Natural killer cell (primary cell): ENCODE data around the gene YWHAG. TPM values are rescaled to one million over a fixed set of nuclear protein-coding genes. Genes with fewer than 3 reads are reported as not detected.
"Not testable (repeated sequence)": the region's sequence is repeated elsewhere in the genome, so short reads cannot be mapped to it uniquely, and the experiment has no call there.

Experiments
- ATAC-seq, 3 donors: fragments of 150-1000 bp in 2 of 3; fragments of 200-7000 bp in 1 of 3; cut with Tn5 transposase; 1 replicate in 1 of 3; 2 replicates in 2 of 3; pipeline ENCODE4 v1.10.0; 2021; ENCODE audit warnings: mild to moderate bottlenecking in 2 of 3, moderate library complexity in 2 of 3
- DNase-seq, 2 donors: peaks; one replicate each; pipeline versions ENCODE4 v3.0.0 to v3.0.0-alpha.2; 2013 to 2021; ENCODE audit warnings: mixed read lengths in 1 of 2
- H3K27ac ChIP-seq: one replicate; pipeline ENCODE4 v1.5.1; 2013; ENCODE audit warnings: mild to moderate bottlenecking, low read length
- H3K27me3 ChIP-seq: one replicate; pipeline ENCODE4 v1.6.1; 2013; ENCODE audit warnings: low read length; ENCODE audit not compliant: control insufficient read depth, insufficient read depth
- H3K36me3 ChIP-seq: one replicate; pipeline ENCODE4 v1.6.1; 2013; ENCODE audit warnings: low read length; ENCODE audit not compliant: control insufficient read depth, insufficient read depth
- H3K4me1 ChIP-seq: one replicate; pipeline ENCODE4 v1.6.1; 2013; ENCODE audit warnings: low read length; ENCODE audit not compliant: control insufficient read depth, insufficient read depth
- H3K4me3 ChIP-seq: one replicate; pipeline ENCODE4 v1.5.1; 2013; ENCODE audit warnings: low read length
- H3K9me3 ChIP-seq: one replicate; pipeline ENCODE4 v1.6.1; 2013; ENCODE audit warnings: low read length; ENCODE audit not compliant: control insufficient read depth, insufficient read depth
- H3K27ac Mint-ChIP-seq, 2 donors: one replicate each; pipeline ENCODE4 v1.8.0; 2022; ENCODE audit warnings: mild to moderate bottlenecking in 2 of 2, mixed read lengths in 2 of 2, moderate library complexity in 1 of 2
- H3K27me3 Mint-ChIP-seq, 2 donors: one replicate each; pipeline ENCODE4 v1.8.0; 2022; ENCODE audit warnings: low read depth in 2 of 2, mixed read lengths in 2 of 2
- H3K36me3 Mint-ChIP-seq: one replicate; pipeline ENCODE4 v1.8.0; 2022; ENCODE audit warnings: mixed read lengths
- H3K4me1 Mint-ChIP-seq, 2 donors: one replicate each; pipeline ENCODE4 v1.8.0; 2022; ENCODE audit warnings: mixed read lengths in 2 of 2
- H3K4me3 Mint-ChIP-seq: one replicate; pipeline ENCODE4 v1.8.0; 2022; ENCODE audit warnings: mild to moderate bottlenecking, moderate library complexity, mixed read lengths
- H3K9me3 Mint-ChIP-seq, 2 donors: one replicate each; pipeline ENCODE4 v1.8.0; 2022; ENCODE audit warnings: mixed read lengths in 2 of 2
- CTCF ChIP-seq: fragments of 200-600 bp; IDR thresholded peaks from one replicate; pipeline ENCODE4 v1.8.0; 2022; ENCODE audit warnings: antibody characterized with exemption
- WGBS: methylation state at CpG from one replicate; pipeline ENCODE4 v1.1.7; 2013; ENCODE audit warnings: missing lambda C conversion rate; ENCODE audit not compliant: insufficient coverage; 5-methylcytosine and 5-hydroxymethylcytosine counted together
- intact Hi-C: fragments of 100-400 bp; cut with micrococcal nuclease; formaldehyde crosslinking; loops from one replicate; pipeline ENCODE4 v1.14.2; 2022
- total RNA-seq, 4 donors: library from RNA; stranded (reverse); fragments of 120-200 nt in 1 of 4; gene quantifications; one replicate each; pipeline versions ENCODE4 v1.2.3 to v1.2.4, GENCODE V29; 2013 to 2022

YWHAG gene
- total RNA-seq, 3 donors from 2014 or later (not counting 1 experiment from before 2014, with no cell fraction given): 21.4 to 28.9 (median 27.4) TPM

GRCh38 chr7:76405738-76406137 is 46.9 kb upstream of the YWHAG start:
- H3K27me3 Mint-ChIP-seq: peaks cover 0 to 3% of the 10 kb centered on the region in 2 donors
- intact Hi-C loops: no loop called here
- H3K4me1 Mint-ChIP-seq: peaks cover 0 to 5% of the 10 kb centered on the region in 2 donors
- no peak for TF ChIP-seq CTCF
- Histone ChIP-seq H3K36me3 (no peaks in the 10 kb centered on the region), H3K9me3 (no peaks in the 10 kb centered on the region), H3K4me1 (peaks cover 4% of the 10 kb centered on the region), H3K4me3 (no peak overlapping the region), H3K27me3 (no peaks in the 10 kb centered on the region), H3K27ac (no peak overlapping the region)
- WGBS: 83% methylated on average over 9 of the region's 9 CpGs
- H3K4me3 Mint-ChIP-seq: no peak overlapping the region
- ATAC-seq: no peak
- no peaks in the 10 kb centered on the region for H3K36me3 Mint-ChIP-seq
- H3K27ac Mint-ChIP-seq: no peak overlapping the region
- no peak for DNase-seq
- H3K9me3 Mint-ChIP-seq: no peaks in the 10 kb centered on the region

- no peak overlapping the region for H3K27ac ChIP-seq
- peaks cover 0 to 3% of the 10 kb centered on the region in 2 donors for H3K27me3 Mint-ChIP-seq
- no peak for TF ChIP-seq CTCF
- H3K9me3 ChIP-seq: no peaks in the 10 kb centered on the region
- ATAC-seq (no peak), DNase-seq (no peak)
- no peaks in the 10 kb centered on the region for H3K36me3 Mint-ChIP-seq
- H3K9me3 Mint-ChIP-seq: no peaks in the 10 kb centered on the region
- 74% methylated on average over 10 of the region's 10 CpGs for WGBS
- H3K4me3 Mint-ChIP-seq: no peak overlapping the region
- H3K27ac Mint-ChIP-seq: no peak overlapping the region
- no peaks in the 10 kb centered on the region for H3K36me3 ChIP-seq
- H3K4me1 ChIP-seq: peaks cover 4% of the 10 kb centered on the region
- H3K27me3 ChIP-seq: no peaks in the 10 kb centered on the region
- H3K4me3 ChIP-seq: no peak overlapping the region
- intact Hi-C loops: no loop called here
- H3K4me1 Mint-ChIP-seq: peaks cover 0 to 5% of the 10 kb centered on the region in 2 donors
These were observed 45.1 kb upstream of the YWHAG start for GRCh38 chr7:76403780-76404494.

- H3K36me3 ChIP-seq, H3K27ac Mint-ChIP-seq, H3K9me3 Mint-ChIP-seq, H3K27ac ChIP-seq, H3K36me3 Mint-ChIP-seq, H3K9me3 ChIP-seq, H3K4me3 Mint-ChIP-seq, DNase-seq, H3K4me3 ChIP-seq, intact Hi-C loops, H3K27me3 ChIP-seq, H3K4me1 Mint-ChIP-seq, H3K27me3 Mint-ChIP-seq, H3K4me1 ChIP-seq, ATAC-seq: not testable (repeated sequence)
- 79% methylated on average over 6 of the region's 8 CpGs for WGBS
These were observed 44.3 kb upstream of the YWHAG start for GRCh38 chr7:76403097-76403496.

- Histone ChIP-seq H3K4me1 (peaks cover 21% of the 10 kb centered on the region), H3K4me3 (no peak overlapping the region), H3K27me3 (no peaks in the 10 kb centered on the region), H3K9me3 (no peaks in the 10 kb centered on the region), H3K36me3 (no peaks in the 10 kb centered on the region), H3K27ac (no peak overlapping the region)
- H3K4me3 Mint-ChIP-seq: no peak overlapping the region
- intact Hi-C loops: no loop called here
- 94% methylated on average over 23 of the region's 23 CpGs for WGBS
- no peak for TF ChIP-seq CTCF
- no peak for ATAC-seq
- no peaks in the 10 kb centered on the region for H3K36me3 Mint-ChIP-seq
- no peak for DNase-seq
- no peaks in the 10 kb centered on the region for H3K9me3 Mint-ChIP-seq
- H3K27me3 Mint-ChIP-seq: no peaks in the 10 kb centered on the region
- H3K4me1 Mint-ChIP-seq: peaks cover 6 to 18% of the 10 kb centered on the region in 2 donors
- H3K27ac Mint-ChIP-seq: no peak overlapping the region
These were observed 41.5 kb upstream of the YWHAG start for GRCh38 chr7:76400248-76400647.
